Endothelial cell of umbilical vein (primary cell): Measurements from ENCODE around the gene AUH. TPM values are rescaled to one million over a fixed set of nuclear protein-coding genes. Genes with fewer than 3 reads are reported as not detected.
"Not testable (repeated sequence)": the region's sequence is repeated elsewhere in the genome, so short reads cannot be mapped to it uniquely, and the experiment has no call there.

ENCODE experiments used
- BruUV-seq: library from RNA; stranded (reverse); fragments of 400-500 nt; replicated peaks from 2 replicates; lab custom pipeline; 2021; lab: Mats Ljungman, UMichigan
- CTCF ChIA-PET: fragments of 300-600, 350-600 bp; sonication (Branson Sonifier 250); formaldehyde crosslinking; loops from one replicate; lab custom pipeline; 2021; ENCODE audit warnings: antibody characterized with exemption, inconsistent platforms; lab: Charles Lee
- POLR2A ChIA-PET: fragments of 300-600, 350-600 bp; sonication (Branson Sonifier 250); formaldehyde crosslinking; loops from one replicate; lab custom pipeline; 2021; ENCODE audit warnings: antibody characterized with exemption, inconsistent platforms; lab: Charles Lee
- DNase-seq: peaks from one replicate; pipeline ENCODE4 v3.0.0-alpha.2; 2011; ENCODE audit warnings: low read depth, low spot score
- FAIRE-seq: peaks from 2 replicates; lab custom pipeline; 2011; peaks lifted over from hg19 to GRCh38; lab: Jason Lieb, UNC
- H2AFZ ChIP-seq: 2 replicates; pipeline ENCODE4 v1.6.0; 2012; ENCODE audit warnings: low read depth, low read length, control low read depth, inconsistent platforms
- H3K27ac ChIP-seq: 2 replicates; pipeline ENCODE4 v1.5.1; 2011; ENCODE audit warnings: low read depth, mild to moderate bottlenecking, control low read depth, low read length, moderate library complexity; ENCODE audit not compliant: insufficient read depth
- H3K27me3 ChIP-seq, 2 experiments: 2 replicates each; pipeline versions ENCODE4 v1.6.0 to v1.6.1; 2011; ENCODE audit warnings: low read length in 2 of 2, mixed read lengths in 1 of 2; ENCODE audit not compliant: control insufficient read depth in 2 of 2, insufficient read depth in 2 of 2
- H3K36me3 ChIP-seq, 2 experiments: 2 replicates in 1 of 2; 3 replicates in 1 of 2; pipeline ENCODE4 v1.5.1; 2011; ENCODE audit warnings: low read length in 2 of 2, mild to moderate bottlenecking in 1 of 2, moderate library complexity in 1 of 2; ENCODE audit not compliant: control insufficient read depth in 2 of 2, insufficient read depth in 2 of 2; ENCODE audit errors: extremely low read depth in 1 of 2
- H3K4me1 ChIP-seq: 3 replicates; pipeline ENCODE4 v1.5.1; 2011; ENCODE audit warnings: mild to moderate bottlenecking, low read length; ENCODE audit not compliant: control insufficient read depth, insufficient read depth; ENCODE audit errors: extremely low read depth
- H3K4me2 ChIP-seq: 2 replicates; pipeline ENCODE4 v1.6.1; 2011; ENCODE audit warnings: low read length, control low read depth, mixed read lengths; ENCODE audit not compliant: insufficient read depth
- H3K4me3 ChIP-seq, 3 experiments: fragments of 200-600 bp in 1 of 3; sonication (generic), shearing (Covaris generic) in 1 of 3; replicated peaks in 1 of 3; 2 replicates each; pipeline ENCODE4 v1.5.1; 2011 to 2016; ENCODE audit warnings: control low read depth in 3 of 3, low read length in 3 of 3, mild to moderate bottlenecking in 2 of 3, inconsistent platforms in 1 of 3, low read depth in 1 of 3, moderate library complexity in 1 of 3; ENCODE audit not compliant: insufficient read depth in 1 of 3
- H3K79me2 ChIP-seq: 2 replicates; pipeline ENCODE4 v1.6.0; 2012; ENCODE audit warnings: low read length, inconsistent platforms; ENCODE audit not compliant: control insufficient read depth, insufficient read depth
- H3K9ac ChIP-seq: replicated peaks from 2 replicates; pipeline ENCODE3; 2011; ENCODE audit warnings: low read length, control low read depth; ENCODE audit not compliant: insufficient read depth; ENCODE audit errors: extremely low read depth
- H3K9me1 ChIP-seq: replicated peaks from 3 replicates; pipeline ENCODE4 v1.6.0; 2011; ENCODE audit warnings: mild to moderate bottlenecking, low read length; ENCODE audit not compliant: control insufficient read depth, insufficient read depth; ENCODE audit errors: extremely low read depth
- H3K9me3 ChIP-seq: replicated peaks from 2 replicates; pipeline ENCODE4 v1.5.1; 2012; ENCODE audit warnings: low read length, inconsistent platforms; ENCODE audit not compliant: control insufficient read depth, insufficient read depth
- H4K20me1 ChIP-seq: replicated peaks from 2 replicates; pipeline ENCODE3; 2011; ENCODE audit warnings: mild to moderate bottlenecking, low read length; ENCODE audit not compliant: control insufficient read depth, insufficient read depth; ENCODE audit errors: extremely low read depth
- EZH2 ChIP-seq: IDR thresholded peaks from 2 replicates; pipeline ENCODE4 v1.6.1; 2012; ENCODE audit warnings: borderline replicate concordance, low read depth, mild to moderate bottlenecking, moderate library complexity, low read length, inconsistent platforms; ENCODE audit not compliant: severe bottlenecking
- FOS ChIP-seq: IDR thresholded peaks from 2 replicates; pipeline ENCODE4 v1.6.1; 2011; ENCODE audit warnings: mild to moderate bottlenecking, low read length, moderate library complexity, borderline replicate concordance; ENCODE audit not compliant: insufficient read depth
- GATA2 ChIP-seq: IDR thresholded peaks from 2 replicates; pipeline ENCODE4 v1.7.0; 2011; ENCODE audit warnings: low read depth, mild to moderate bottlenecking, moderate library complexity, mixed read lengths, low read length; ENCODE audit not compliant: insufficient read length, insufficient read depth
- JUN ChIP-seq: IDR thresholded peaks from 2 replicates; pipeline ENCODE4 v1.6.1; 2011; ENCODE audit warnings: borderline replicate concordance, low read depth; ENCODE audit not compliant: insufficient read length, insufficient read depth
- MAX ChIP-seq: IDR thresholded peaks from 2 replicates; pipeline ENCODE4 v1.6.1; 2011; ENCODE audit not compliant: insufficient read depth, insufficient read length
- MYC ChIP-seq: IDR thresholded peaks from one replicate; pipeline ENCODE4 v1.6.1; 2011; ENCODE audit warnings: mild to moderate bottlenecking, low read depth, low read length
- POLR2A ChIP-seq: IDR thresholded peaks from 2 replicates; pipeline ENCODE4 v1.6.1; 2012; ENCODE audit warnings: low read depth, mild to moderate bottlenecking, control low read depth, low read length
- POLR2AphosphoS5 ChIP-seq: IDR thresholded peaks from 2 replicates; pipeline ENCODE4 v1.6.1; 2012; ENCODE audit warnings: low read depth, mild to moderate bottlenecking, control low read depth, low read length, moderate library complexity; ENCODE audit not compliant: insufficient read depth
- dilution Hi-C: fragments of 300-500 bp; cut with MboI; formaldehyde crosslinking; loops from one replicate; pipeline ENCODE4 v1.15.0; 2019; ENCODE audit warnings: low sequenced_read_pairs; ENCODE audit not compliant: extremely low pct_ligation_motif_present
- intact Hi-C: fragments of 100-400 bp; cut with micrococcal nuclease; formaldehyde crosslinking; loops from one replicate; pipeline ENCODE4 v1.10.0; 2022
- polyA plus RNA-seq, 4 experiments: library from polyadenylated mRNA; depleted of rRNA in 3 of 4; stranded (reverse) in 3 of 4; unstranded in 1 of 4; fragments of >200 nt; gene quantifications; 2 replicates each; pipeline versions ENCODE4 v1.2.1 to v1.2.3, GENCODE V29; 2011 to 2012; ENCODE audit warnings: missing spikeins in 1 of 4
- total RNA-seq: library from RNA; stranded (reverse); gene quantifications from 2 replicates; pipeline ENCODE4 v1.2.3, GENCODE V29; 2021
- TF ChIP-seq, protein P1 (sequence below), 2 donors: IDR thresholded peaks; 1 replicate in 1 of 2; 2 replicates in 1 of 2; pipeline ENCODE4 v1.5.1; 2011; ENCODE audit warnings: low read length in 2 of 2, mild to moderate bottlenecking in 2 of 2, moderate library complexity in 2 of 2, control low read depth in 1 of 2, inconsistent platforms in 1 of 2, low read depth in 1 of 2; ENCODE audit not compliant: insufficient read depth in 1 of 2; ENCODE audit errors: extremely low read depth in 1 of 2

Gene AUH
- total and polyA plus RNA-seq, 2 donors (not counting 3 experiments of a cell fraction or from before 2014, with no cell fraction given) = 2.3 to 9.2 TPM

GRCh38 chr9:91378695-91379127 is 17.0 kb upstream of the AUH start:
- TF ChIP-seq, protein P1, sequence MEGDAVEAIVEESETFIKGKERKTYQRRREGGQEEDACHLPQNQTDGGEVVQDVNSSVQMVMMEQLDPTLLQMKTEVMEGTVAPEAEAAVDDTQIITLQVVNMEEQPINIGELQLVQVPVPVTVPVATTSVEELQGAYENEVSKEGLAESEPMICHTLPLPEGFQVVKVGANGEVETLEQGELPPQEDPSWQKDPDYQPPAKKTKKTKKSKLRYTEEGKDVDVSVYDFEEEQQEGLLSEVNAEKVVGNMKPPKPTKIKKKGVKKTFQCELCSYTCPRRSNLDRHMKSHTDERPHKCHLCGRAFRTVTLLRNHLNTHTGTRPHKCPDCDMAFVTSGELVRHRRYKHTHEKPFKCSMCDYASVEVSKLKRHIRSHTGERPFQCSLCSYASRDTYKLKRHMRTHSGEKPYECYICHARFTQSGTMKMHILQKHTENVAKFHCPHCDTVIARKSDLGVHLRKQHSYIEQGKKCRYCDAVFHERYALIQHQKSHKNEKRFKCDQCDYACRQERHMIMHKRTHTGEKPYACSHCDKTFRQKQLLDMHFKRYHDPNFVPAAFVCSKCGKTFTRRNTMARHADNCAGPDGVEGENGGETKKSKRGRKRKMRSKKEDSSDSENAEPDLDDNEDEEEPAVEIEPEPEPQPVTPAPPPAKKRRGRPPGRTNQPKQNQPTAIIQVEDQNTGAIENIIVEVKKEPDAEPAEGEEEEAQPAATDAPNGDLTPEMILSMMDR (IDR thresholded peaks at IDR 0.05; ENCODE audit: extremely low read depth in 1 of 2, insufficient read depth in 1 of 2, low read depth in 1 of 2, low read length in 2 of 2) = no peak
- TF ChIP-seq POLR2AphosphoS5 = peak; percentile 58
- peak; percentile 37 for TF ChIP-seq POLR2A
- peak; percentile 98 for TF ChIP-seq GATA2
- no peak for TF ChIP-seq MYC
- no peak for TF ChIP-seq EZH2
- no peak for TF ChIP-seq MAX
- TF ChIP-seq FOS = peak; percentile 67
- peak; percentile 32 for TF ChIP-seq JUN
- dilution Hi-C loops = no loop called here
- H2AFZ ChIP-seq = no peak overlapping the region
- no peak overlapping the region for H3K27ac ChIP-seq
- peak; percentile 89 for DNase-seq
- no peak overlapping the region for H3K4me3 ChIP-seq
- FAIRE-seq = peak; percentile 89
- H3K4me2 ChIP-seq = peak overlapping the region; percentile 35
- no peaks in the 10 kb centered on the region for H3K9me3 ChIP-seq
- no peaks in the 10 kb centered on the region for H3K36me3 ChIP-seq
- H3K4me1 ChIP-seq = peaks cover 20% of the 10 kb centered on the region
- no TSS peak for BruUV-seq
- ChIA-PET CTCF (interaction anchor here (1.5 kb wide), 1 partner anchor 37 kb away, joined by 4 read pairs; no protein-coding TSS in a partner anchor), POLR2A (no interaction called here)
- no peak overlapping the region for H3K9ac ChIP-seq
- no peaks in the 10 kb centered on the region for H3K9me1 ChIP-seq
- no peaks in the 10 kb centered on the region for H3K79me2 ChIP-seq
- no peaks in the 10 kb centered on the region for H4K20me1 ChIP-seq
- intact Hi-C loops = loop anchor here (1.0 to 5.0 kb wide), 5 partner anchors 16 to 341 kb away; no protein-coding TSS in a partner anchor
- no peaks in the 10 kb centered on the region for H3K27me3 ChIP-seq

DNA sequence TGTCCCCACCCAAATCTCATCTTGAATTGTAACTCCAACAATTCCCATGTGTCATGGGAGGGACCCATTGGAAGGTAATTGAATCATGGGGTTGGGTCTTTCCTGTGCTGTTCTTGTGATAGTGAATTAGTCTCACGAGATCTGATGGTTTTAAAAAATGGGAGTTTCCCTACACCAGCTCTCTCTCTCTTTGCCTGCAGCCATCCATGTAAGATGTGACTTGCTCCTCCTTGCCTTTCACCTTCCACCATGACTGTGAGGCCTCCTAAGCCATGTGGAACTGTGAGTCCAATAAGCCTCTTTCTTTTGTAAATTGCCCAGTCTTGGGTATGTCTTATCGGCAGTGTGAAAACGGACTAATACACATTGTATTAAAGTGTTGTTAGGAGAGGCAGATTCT is 16.3 kb upstream of the AUH start:
- H3K9me1 ChIP-seq, dilution Hi-C loops, H3K9ac ChIP-seq, FAIRE-seq, POLR2A ChIA-PET, H2AFZ ChIP-seq, BruUV-seq, H4K20me1 ChIP-seq, H3K36me3 ChIP-seq, H3K27ac ChIP-seq, H3K4me3 ChIP-seq, H3K9me3 ChIP-seq, H3K27me3 ChIP-seq, H3K79me2 ChIP-seq, DNase-seq: not testable (repeated sequence)
- intact Hi-C loops = loop anchor here (1.0 to 5.0 kb wide), 5 partner anchors 15 to 341 kb away; no protein-coding TSS in a partner anchor
- CTCF ChIA-PET = interaction anchor here (1.5 kb wide), 1 partner anchor 38 kb away, joined by 4 read pairs; no protein-coding TSS in a partner anchor
- H3K4me1 ChIP-seq = peaks cover 20% of the 10 kb centered on the region
- H3K4me2 ChIP-seq = peak overlapping the region; percentile 35
